ENCODE measurements around the gene WDR91.

The WDR91 gene

GRCh38 chr7:135246191-135246825 lies 35.0 kb upstream of the WDR91 start:
- Histone ChIP-seq H3K9me3 (ENCODE audit: low read length) (no peaks in the 10 kb centered on the region), H3K9ac (ENCODE audit: low read length) (no peak overlapping the region), H3K9me2 (ENCODE audit: low read depth, low read length) (no peaks in the 10 kb centered on the region), H3K4me3 (ENCODE audit: low read depth, low read length, poor library complexity, severe bottlenecking) (no peak overlapping the region), H3K4me1 (ENCODE audit: insufficient read depth, low read length, severe bottlenecking) (no peaks in the 10 kb centered on the region), H2AFZ (ENCODE audit: low read length) (no peak overlapping the region), H3K4me2 (ENCODE audit: low read length) (no peak overlapping the region), H3K79me2 (ENCODE audit: insufficient read depth, low read length) (no peaks in the 10 kb centered on the region), H4K20me1 (ENCODE audit: insufficient read depth, low read length) (no peaks in the 10 kb centered on the region), H3F3A (ENCODE audit: insufficient read depth, low read length) (no peaks in the 10 kb centered on the region), H3K27ac (ENCODE audit: low read depth, low read length, poor library complexity, severe bottlenecking) (no peak overlapping the region), H3K36me3 (ENCODE audit: insufficient read depth, low read length) (no peaks in the 10 kb centered on the region), H3K27me3 (ENCODE audit: insufficient read depth, low read length) (peaks cover 11% of the 10 kb centered on the region; the same call in 1 of the 2 replicates)
- TF ChIP-seq CTCF (IDR thresholded peaks at IDR 0.05; ENCODE audit: low read length) (no peak), EZH2 (IDR thresholded peaks at IDR 0.05; ENCODE audit: borderline replicate concordance, low read length) (no peak)

GRCh38 chr7:135245226-135246190 lies 34.2 kb upstream of the WDR91 start:
- Histone ChIP-seq H2AFZ (ENCODE audit: low read length) (no peak overlapping the region), H3K4me3 (ENCODE audit: low read depth, low read length, poor library complexity, severe bottlenecking) (no peak overlapping the region), H4K20me1 (ENCODE audit: insufficient read depth, low read length) (no peaks in the 10 kb centered on the region), H3K79me2 (ENCODE audit: insufficient read depth, low read length) (no peaks in the 10 kb centered on the region), H3K4me1 (ENCODE audit: insufficient read depth, low read length, severe bottlenecking) (no peaks in the 10 kb centered on the region), H3K27ac (ENCODE audit: low read depth, low read length, poor library complexity, severe bottlenecking) (no peak overlapping the region), H3K36me3 (ENCODE audit: insufficient read depth, low read length) (no peaks in the 10 kb centered on the region), H3K9me2 (ENCODE audit: low read depth, low read length) (no peaks in the 10 kb centered on the region), H3K9me3 (ENCODE audit: low read length) (no peaks in the 10 kb centered on the region), H3K27me3 (ENCODE audit: insufficient read depth, low read length) (peaks cover 11% of the 10 kb centered on the region; the same call in 1 of the 2 replicates), H3K9ac (ENCODE audit: low read length) (no peak overlapping the region), H3K4me2 (ENCODE audit: low read length) (no peak overlapping the region), H3F3A (ENCODE audit: insufficient read depth, low read length) (no peaks in the 10 kb centered on the region)
- TF ChIP-seq CTCF (IDR thresholded peaks at IDR 0.05; ENCODE audit: low read length) = no peak
- no peak for TF ChIP-seq EZH2 (IDR thresholded peaks at IDR 0.05; ENCODE audit: borderline replicate concordance, low read length)

GRCh38 chr7:135242096-135242684 lies 30.9 kb upstream of the WDR91 start:
- peaks cover 5% of the 10 kb centered on the region for H3K4me1 ChIP-seq (ENCODE audit: insufficient read depth, low read length, severe bottlenecking)
- no peaks in the 10 kb centered on the region for H3K9me3 ChIP-seq (ENCODE audit: low read length)
- H3F3A ChIP-seq (ENCODE audit: insufficient read depth, low read length) = no peaks in the 10 kb centered on the region
- H3K27ac ChIP-seq (ENCODE audit: low read depth, low read length, poor library complexity, severe bottlenecking) = no peak overlapping the region
- no peak overlapping the region for H2AFZ ChIP-seq (ENCODE audit: low read length)
- no peak overlapping the region for H3K9ac ChIP-seq (ENCODE audit: low read length)
- peaks cover 2% of the 10 kb centered on the region; the same call in 1 of the 2 replicates for H3K27me3 ChIP-seq (ENCODE audit: insufficient read depth, low read length)
- no peak overlapping the region for H3K4me2 ChIP-seq (ENCODE audit: low read length)
- H3K79me2 ChIP-seq (ENCODE audit: insufficient read depth, low read length) = no peaks in the 10 kb centered on the region
- no peaks in the 10 kb centered on the region for H3K9me2 ChIP-seq (ENCODE audit: low read depth, low read length)
- H3K36me3 ChIP-seq (ENCODE audit: insufficient read depth, low read length) = no peaks in the 10 kb centered on the region
- no peak for TF ChIP-seq CTCF (IDR thresholded peaks at IDR 0.05; ENCODE audit: low read length)
- TF ChIP-seq EZH2 (IDR thresholded peaks at IDR 0.05; ENCODE audit: borderline replicate concordance, low read length) = no peak
- H4K20me1 ChIP-seq (ENCODE audit: insufficient read depth, low read length) = no peaks in the 10 kb centered on the region
- H3K4me3 ChIP-seq (ENCODE audit: low read depth, low read length, poor library complexity, severe bottlenecking) = no peak overlapping the region

Measured in OCI-LY1 (cell line).